Endothelial cell of coronary artery (primary cell): ENCODE measurements around the gene HTR2A. TPM values are rescaled to one million over a fixed set of nuclear protein-coding genes. Genes with fewer than 3 reads are reported as not detected.

ENCODE experiments used
- total RNA-seq: library from RNA; depleted of rRNA; stranded (reverse); fragments of >200 nt; gene quantifications from 2 replicates; pipeline ENCODE4 v1.2.3, GENCODE V29; 2014

HTR2A gene
- total RNA-seq = 0.19 TPM in 1 of 2 replicates, not detected in the other

GRCh38 chr13:46896341-46897137, at the start of gene HTR2A:
TSS of gene HTR2A (minus strand) at chr13:46897053. CDS start at chr13:46895906, 1,147 bp downstream.

DNA sequence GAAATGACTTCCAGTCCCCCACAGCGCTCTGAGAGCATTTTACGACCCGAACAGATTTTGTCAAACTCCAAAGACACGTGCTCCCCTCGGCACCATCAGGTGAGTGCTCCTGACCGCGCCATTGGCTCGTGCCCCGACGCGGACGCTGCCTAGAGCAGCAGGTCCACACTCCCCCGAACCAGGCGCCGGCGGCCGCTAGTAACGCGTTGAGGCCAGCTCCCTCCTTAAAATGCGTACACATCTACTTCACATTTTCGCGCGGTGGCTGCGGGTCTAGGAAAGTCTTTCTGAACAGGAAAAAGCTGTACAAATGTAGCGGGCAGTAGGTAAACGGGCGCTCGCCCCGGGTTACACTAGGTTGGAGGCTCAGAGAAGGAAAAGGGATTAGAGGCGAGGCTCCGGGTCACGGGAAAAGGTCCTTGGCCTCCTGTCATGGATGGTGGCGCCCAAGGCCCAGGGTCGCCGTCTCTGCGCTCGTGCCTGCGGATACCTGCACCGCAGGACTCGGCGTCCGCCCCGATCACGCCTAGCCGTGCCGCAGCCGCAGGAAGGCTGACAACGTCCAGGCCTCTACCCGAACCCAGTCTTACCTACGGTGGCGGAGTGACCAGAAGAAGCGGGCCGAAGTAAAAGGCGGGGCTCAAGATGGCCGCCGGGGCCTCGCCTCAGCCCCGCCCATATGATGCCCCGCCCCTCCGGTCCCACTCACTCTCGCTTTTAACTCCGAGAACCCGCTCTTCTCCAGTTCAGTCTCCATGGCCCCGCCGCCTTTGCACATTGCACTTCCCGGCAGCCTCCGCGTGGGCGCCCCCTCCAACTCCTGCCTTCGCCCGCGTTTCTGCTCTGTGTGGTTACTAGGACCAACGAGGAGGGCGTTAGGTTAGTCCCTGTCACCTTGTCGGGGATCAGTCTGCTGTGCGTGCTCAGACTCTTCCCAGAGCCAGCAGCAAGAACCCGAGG, 100.1 kb downstream of the HTR2A start, which contains the start of gene ESD:
TSS of gene ESD (minus strand) at position 647 of the 960 bp plus-strand sequence. CDS start 5,748 bp downstream, outside the sequence.

Other genes starting within 250 kb of the HTR2A start
- 60.1 and 63.2 TPM in 2 replicates for gene ESD, start 99.9 kb downstream of the HTR2A start, total RNA-seq